HG03354 (cell line): ENCODE data around the gene DYNLT1.
"Not testable (repeated sequence)": the region's sequence is repeated elsewhere in the genome, so short reads cannot be mapped to it uniquely, and the experiment has no call there.

Experiments used
- ATAC-seq: cut with Tn5 transposase; IDR thresholded peaks from one replicate; pipeline ENCODE4 v1.9.1; 2021; ENCODE audit warnings: mild to moderate bottlenecking; ENCODE audit not compliant: unreplicated experiment, poor library complexity, severe bottlenecking

The DYNLT1 gene

DNA sequence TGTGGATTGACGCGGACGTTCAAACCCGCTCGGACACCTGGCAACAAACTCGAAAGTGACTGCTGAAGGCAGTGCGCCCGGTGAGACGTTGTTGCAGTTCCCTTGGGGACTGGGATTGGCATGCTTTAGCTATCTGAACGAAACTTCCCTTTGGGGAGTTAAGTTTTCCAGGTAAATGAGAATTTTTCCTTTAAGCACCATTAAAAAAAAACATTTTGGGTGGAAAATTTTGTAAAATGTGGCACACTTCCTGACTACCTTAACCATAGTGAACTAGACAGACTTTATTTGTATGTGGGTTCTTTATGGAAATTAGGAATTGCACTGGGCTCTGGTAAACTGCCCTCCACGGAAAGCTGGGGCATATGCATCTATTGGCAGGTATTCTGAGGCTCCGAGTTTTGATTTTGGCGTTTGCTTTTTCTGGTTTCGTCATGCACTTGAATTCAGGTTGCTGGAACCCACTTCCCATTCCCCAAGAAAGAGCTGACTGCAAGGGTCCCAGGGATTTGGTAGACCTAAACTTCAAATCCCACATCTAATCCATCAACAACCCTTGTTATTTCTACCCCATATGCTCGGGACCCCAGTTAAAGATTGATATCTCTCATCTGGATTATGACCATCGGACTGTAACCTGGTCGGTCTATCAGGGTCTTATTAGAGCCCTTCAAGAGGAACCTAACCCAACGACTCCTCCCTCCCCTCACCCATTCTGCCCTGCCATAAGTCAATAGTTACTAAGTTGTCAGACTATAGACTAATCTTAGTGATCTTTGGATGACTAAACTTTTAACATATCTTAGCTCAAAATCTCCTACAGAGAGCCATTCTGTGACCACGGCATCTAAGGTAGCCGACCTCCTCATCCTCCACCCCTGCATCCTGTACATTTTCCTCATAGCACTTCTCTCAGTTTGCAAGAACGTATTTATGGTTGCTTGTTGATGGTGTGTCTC is 800 bp upstream of the DYNLT1 start:
- ATAC-seq: no peak

DNA sequence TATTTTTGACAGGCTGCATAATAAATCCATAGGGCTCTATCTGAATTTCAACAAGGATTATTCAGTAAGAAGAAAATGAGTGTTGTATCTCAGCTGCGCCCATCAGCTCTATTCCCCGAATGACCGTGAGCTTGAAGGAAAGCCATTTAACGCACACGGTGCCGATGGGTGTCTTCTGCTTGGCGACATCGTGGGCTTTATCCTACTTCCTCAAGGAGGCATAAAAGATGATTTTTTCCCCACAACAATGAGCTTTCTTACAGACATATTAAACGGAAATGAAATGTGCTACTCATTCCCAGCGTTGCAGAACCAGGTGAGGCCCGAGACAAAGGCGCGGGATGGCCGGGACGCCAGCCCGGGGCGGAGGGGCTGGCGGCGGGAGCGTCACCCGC is 710 bp downstream of the DYNLT1 start:
- ATAC-seq: no peak

DNA sequence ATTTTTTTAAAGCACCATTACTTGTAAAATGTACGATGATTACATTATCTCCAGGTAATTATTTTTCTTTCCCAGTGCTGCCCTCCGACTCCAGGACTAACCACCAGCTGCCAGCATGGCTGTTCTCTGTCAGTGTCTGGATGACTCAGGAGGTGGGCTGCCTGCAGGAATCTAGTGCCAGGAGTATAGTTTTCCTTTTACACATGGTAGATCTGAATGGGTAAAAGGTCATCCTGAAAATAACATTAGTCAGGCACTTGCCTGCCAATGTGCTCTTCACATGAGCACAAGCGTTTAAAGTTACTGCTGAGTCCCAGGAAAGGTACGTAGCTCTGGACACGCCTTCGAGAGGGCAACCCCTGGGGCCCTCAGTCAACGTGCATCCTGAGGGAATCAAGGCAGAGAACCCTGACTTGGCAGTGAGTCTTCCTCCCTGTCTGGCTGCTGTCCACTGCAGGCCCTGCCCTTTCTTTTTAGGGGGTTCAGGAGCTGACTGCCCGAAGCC is 2.4 kb downstream of the DYNLT1 start:
- no peak for ATAC-seq

DNA sequence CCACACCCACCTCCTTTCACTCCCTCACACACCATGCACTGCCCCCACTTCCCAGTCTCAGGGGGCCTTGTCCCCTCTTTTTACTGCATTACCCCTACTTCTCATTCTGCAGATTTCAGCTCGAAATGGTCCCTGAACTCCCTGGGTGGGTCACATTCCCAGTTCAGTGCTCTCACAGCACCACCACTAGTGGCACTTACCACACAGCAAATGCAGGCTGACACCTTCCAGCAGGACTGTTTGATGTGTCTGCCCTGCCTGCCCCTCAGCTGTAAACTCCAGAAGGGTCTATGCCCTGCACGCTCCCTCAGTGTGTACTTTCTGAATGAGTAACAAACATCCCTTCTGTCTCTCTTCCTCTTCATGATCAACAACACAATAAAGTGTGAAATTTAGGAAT is 4.0 kb downstream of the DYNLT1 start:
- no peak for ATAC-seq

DNA sequence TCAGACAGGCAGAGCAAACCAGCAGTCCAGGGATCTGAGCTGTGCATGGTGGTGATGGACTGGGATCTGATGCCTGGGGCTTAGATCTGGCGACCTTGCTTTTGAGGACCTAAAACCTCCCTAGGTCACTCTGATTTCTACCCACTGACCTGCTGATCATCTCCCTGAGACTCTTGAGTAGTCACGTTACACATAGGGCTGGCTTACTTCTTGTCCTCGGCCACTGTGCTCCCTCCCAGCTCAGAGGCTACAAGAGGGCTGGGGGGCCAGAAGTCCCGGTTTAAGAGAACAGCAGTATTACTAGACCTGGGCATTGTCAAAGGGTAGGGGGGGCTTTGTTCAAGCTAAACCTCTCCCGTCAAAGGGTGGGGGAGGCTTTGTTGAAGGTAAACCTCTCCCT is 5.5 kb downstream of the DYNLT1 start:
- ATAC-seq: no peak

DNA sequence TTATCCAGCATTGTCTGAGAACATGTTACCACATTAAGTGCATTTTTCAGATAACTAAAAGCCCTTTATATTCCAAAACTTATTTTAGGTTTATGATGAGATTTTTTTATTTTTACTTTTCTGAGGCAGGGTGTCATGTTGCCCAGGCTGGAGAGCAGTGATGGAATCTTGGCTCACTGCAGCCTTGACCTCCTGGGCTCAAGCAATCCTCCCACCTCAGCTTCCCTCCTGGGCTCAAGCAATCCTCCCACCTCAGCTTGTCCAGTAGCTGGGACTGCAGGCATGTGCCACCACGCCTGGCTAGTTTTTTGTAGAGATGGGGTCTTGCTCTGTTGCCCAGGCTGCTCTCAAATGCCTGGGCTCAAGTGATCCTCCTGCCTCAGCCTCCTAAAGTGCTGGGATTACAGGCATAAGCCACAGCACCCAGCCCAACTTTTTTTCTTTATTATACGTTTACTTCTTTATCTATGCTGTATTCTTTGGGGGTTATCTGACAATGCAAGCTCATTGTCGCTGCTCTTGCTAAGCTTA is 6.2 kb downstream of the DYNLT1 start:
- no peak for ATAC-seq

DNA sequence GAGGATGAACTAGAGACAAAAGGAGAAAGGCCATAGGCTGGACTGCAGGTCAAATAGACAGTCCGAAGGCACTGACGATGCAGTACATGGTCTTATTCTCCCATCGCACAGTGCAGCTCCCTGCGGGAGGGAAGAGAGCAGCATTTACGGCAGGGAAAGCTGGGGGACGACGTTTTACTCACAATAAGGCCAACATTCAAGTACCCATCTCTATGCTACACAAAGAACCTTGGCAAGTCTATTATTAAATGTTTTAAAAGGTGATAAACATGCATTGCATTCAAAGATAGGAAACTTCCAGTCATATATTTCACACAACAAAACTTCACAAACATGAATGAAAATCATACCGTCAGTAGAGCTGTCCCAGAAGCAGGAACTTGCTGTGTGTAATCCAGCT is 7.8 kb downstream of the DYNLT1 start:
- no peak for ATAC-seq

DNA sequence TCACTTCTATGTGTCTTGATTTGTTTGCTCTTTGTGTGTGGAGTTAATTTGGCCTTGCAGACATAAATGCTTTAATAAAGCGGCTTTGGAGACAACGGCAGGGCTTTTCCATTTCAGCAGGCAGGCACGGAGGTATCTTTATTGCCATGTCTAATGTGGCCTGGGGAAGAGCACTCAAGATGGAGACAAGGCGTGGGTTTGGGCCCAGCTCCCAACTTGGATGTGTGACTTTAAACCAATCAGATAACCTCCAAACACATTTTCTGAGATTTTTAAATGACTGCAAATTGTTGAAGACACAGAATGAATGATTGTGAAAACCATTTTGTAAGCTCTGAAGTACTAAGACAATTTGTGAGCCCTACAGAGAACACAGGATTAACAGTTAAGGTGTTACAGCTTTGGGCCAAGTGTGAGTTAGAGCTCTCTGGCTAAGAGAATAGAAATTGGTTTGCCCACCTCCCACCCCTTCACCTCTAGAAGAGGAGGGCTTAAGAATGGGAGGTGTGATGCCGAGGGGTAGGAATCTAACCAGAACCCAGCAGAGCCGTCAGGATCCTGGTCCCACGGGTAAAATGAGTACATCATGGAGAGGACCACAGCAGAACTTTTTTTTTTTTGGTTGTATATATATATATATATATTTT is 9.0 kb downstream of the DYNLT1 start:
- ATAC-seq: no peak

DNA sequence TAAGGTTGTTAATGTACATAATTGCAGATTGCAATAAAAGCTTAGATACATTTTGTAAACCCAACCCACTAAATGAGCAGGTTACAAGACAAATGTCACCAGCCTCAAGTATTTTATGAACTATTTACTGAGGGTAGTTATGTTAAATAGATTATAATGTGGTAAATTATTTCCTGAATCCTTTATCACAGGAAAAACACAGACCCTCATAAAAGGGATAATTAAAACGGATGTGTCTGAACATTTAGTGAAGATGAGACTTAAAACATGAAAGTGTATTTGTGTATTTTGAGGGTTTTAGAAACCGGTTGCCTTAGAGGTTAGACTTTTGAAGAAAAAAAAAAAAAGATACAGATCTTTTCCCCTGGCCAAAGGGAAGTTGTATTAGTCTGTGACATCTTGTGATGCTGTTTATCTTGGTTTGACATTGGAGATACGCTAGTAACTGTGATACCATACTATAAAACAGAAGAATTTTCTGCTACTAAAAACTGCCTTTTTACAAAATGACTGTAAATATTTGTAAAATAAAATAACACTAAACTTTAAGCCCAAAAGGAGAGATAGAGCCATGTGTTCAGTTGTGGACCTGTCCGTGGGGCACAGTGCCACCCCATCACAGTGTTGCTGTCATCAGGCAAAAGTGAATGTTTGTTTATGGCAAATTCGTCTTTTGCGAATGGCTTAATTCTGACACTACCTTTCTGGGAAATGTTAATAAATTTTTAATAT is 9.7 kb downstream of the DYNLT1 start:
- ATAC-seq: no peak

DNA sequence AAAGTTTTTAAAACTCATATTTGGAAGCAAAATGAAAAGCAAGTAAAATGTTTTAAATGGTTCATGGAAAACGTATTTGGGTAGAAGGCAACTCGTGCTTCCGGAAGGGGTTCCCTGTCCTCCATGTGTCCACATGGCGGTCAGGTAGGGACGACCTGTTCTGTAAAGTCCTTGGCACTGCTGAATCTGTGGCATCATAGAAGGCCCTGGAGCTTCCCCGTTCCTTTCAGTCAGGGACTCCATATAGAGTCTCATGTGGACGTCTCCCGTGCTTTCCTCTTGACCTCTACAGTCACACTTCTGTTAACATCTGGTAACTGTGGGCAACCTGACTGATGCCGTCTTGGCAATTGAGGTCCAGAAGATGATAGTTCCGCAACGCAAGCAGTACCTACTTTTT is 11.4 kb downstream of the DYNLT1 start:
- ATAC-seq: no peak

DNA sequence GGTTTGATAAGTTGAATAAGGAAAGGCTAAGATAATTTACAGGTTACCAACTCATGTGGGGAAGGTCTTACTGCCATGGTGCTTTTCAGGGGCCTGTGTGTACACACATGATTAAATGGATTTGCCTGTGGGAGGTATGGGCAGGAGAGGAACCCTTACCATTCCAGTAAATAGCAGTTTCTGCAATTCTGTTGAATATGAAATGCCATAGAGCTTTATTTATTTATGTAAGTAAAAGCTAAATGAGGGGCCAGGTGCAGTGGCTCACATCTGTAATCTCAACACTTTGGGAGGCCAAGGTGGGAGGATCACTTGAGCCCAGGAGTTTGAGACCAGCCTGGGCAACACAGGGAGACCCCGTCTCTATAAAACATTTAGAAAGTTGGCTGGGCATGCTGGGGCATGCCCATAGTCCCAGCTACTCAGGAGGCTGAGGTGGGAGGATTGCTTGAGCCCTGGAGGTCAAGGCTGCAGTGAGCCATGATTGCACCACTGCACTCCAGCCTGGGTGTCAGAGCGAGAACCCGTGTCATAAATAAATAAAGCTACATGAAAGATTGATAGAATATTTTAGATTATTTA is 11.9 kb downstream of the DYNLT1 start:
- ATAC-seq: not testable (repeated sequence)

DNA sequence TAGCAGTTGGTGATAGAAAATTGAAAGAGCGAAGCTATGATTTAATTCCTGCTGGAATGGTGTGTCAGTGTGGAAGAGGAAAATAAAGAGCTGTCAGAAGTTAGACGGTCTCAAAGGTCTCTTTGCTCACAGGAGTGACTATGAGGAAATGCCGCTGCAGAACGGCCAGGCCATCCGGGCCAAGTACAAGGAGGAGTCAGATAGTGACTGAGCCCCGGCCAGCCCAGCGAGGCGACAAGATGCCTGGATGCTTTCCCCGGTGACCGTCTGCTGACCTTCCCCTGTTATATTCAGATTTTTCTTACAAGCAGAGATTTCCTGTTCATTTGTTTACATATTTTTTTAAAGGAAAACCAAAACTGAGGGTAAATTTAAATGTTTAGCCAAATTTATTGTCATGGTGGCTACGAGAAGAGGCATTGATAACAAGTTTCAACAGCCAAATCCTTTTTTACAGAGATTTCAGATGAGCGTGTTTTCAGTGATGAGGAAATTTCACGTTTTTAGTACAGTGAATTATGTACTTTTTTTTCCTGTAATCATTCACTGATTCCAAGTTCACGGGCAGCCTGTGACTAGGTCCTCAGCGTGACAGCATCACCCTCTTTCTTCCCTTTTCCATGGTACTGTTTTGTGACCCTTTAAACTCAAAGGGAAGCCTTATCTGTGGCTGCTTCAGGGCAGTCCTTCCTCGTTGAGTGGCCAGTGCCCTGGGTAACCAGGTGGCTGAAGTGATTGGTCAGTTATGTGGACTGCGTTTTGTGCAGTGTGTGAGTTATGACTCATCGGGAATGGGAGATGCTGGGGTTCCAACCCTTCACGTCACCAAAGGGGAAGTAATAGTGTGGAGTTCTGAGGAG is 12.6 kb downstream of the DYNLT1 start:
- ATAC-seq: no peak

DNA sequence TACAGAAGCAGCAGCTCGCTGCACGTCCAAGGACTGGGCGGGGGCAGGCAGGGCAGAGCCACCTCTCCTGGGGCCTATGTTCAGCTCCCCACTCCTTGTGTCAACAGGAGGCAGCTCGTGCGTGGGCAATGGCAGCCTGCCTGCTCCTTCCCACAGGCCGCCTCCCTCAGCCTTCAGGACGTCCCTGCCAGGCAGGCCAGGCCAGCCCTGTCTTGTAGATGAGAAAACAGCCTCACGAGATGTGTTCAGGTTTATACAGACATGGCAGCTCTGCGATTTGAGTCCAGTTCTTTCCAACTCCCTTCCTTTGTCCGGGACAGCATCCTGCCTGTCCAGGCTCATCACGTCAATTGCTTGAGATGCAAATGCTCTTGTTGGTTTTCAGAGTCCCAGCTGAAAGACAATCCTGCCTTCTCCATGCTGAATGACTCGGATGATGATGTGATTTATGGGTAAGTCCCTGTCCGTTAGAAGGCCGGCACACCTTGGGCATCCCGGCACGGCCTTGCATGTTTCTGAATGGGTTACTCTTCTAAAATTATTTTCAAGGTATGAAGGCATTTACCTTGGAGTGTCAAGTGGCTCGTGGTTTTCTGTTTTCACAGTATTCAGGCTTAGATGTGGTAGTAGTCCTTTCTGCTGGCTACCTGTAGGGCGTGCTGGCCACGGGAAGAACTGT is 13.5 kb downstream of the DYNLT1 start:
- ATAC-seq: no peak

DNA sequence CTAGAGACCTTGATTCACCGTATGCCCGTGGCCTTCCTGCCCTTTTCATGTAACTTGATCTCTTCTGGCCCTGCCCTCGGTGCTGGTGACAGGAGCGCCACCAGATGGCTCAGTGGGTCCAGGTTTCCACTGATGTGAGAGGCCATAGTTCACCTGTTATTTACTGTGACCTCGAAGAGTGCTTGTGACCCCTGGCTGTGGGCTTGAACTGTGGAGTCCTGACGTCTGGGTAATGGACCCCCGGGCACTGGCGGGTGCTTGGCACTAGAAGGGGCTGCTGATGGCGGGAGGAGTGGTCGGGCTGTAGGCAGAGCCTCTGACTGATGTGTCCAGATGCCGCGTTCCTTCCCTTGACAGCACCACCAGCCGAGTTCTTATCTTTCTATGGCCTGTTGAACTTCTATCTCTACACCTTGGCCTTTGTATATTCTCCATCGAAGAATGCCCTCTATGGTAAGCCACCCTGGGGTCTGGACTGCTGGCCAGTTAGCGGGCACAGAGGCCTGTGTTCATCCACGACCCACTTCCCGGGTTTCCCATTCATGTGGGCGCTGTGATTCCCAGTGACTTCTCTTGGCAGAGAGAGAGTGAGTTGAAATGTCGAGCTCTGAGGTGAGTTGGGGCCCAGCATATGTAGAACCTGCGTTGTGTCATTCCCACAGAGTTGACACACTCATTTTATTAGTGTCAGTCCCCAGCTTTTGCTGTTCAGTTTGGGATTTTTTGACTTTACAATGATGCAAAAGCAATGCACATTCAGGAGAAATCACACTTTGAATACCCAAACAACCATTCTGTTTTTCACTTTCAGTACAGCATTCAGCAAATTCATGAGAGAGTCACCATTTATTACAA is 14.9 kb downstream of the DYNLT1 start:
- ATAC-seq: no peak

DNA sequence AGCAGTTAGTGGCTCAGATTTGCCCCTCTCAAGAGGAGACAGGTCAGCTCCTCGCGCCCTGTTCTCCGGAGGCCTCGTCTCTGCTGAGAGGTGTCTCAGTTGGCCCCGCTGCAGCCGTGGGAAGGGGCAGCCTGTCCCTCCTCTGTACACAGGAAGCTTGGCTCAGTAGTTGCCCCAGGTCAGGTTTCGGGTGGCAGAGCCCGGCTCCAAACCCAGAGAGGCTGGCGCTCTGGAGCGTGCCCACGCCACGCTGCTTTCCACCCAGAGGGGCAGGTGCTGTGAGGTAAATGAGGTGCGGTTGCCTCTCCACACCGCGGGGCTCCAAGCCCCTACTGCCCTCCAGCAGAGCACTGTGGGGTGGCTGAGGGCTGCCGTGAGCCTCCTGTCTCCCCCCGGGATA is 16.0 kb downstream of the DYNLT1 start:
- no peak for ATAC-seq

DNA sequence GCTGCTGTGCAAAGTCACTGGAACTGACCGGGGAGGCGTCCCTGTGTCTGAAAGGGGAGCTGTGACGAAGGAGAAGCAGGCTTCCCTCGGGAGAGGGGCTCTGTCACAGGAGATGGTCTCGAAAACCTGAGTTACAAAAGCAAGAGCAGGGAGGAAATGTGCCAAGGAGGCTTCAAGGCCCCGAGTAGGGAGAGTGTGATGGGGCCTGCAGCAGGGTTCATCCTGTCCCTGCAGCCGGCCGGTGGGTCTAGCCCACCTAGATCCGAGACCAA is 16.7 kb downstream of the DYNLT1 start:
- no peak for ATAC-seq

DNA sequence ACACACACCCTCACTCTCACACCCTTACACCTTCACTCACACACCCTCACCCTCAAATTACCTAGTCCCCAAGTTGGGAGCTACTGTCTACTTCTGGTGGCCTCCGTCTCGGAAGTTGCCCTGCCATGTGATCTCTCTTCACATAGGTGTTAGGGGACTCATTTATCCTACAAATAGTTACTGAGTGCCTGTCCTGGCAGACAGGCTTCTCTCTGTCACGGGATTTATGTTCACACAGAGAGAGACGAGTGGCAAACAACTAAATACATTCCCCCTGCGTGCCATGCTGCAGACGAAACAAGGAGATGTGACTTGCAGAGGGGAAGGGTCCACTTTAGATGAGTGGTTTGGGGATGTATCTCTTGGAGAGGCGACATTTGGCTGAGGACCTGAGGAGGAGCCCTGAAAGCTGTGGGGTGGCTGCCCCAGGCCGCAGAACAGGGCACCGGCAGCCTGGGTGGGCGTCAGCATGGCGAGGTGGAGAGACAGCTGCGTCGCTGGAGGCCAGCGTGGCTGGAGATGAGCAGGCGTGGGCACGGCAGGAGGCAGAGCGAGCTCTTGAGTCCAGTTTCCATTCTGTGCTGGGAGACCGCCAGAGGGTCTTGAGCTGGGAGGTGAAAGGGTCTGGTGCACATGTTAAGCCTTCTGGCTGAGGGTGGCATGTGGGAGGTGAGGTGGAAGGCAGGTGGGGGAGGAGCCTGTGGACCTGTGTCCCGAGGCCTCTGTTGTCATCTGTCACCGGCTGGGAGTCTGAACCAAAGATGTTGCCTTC is 17.2 kb downstream of the DYNLT1 start:
- no peak for ATAC-seq
